HepG2 (cell line): ENCODE results near the gene YPEL4. TPM values are rescaled to one million over a fixed set of nuclear protein-coding genes. Genes with fewer than 3 reads are reported as not detected.

ENCODE experiments used
- ARNT2 ChIP-seq: sonication (generic); formaldehyde crosslinking; IDR thresholded peaks from 2 replicates; pipeline ENCODE4 v1.8.0; 2022; ENCODE audit warnings: mild to moderate bottlenecking, low read depth, missing genetic modification reagents, moderate library complexity
- CENPX ChIP-seq: sonication (generic); formaldehyde crosslinking; IDR thresholded peaks from 2 replicates; pipeline ENCODE4 v1.9.0; 2021; ENCODE audit warnings: mild to moderate bottlenecking, missing genetic modification reagents, moderate library complexity
- DRAP1 ChIP-seq: IDR thresholded peaks from 2 replicates; pipeline ENCODE4 v1.6.1; 2016; ENCODE audit warnings: missing genetic modification reagents, missing compliant biosample characterization
- DZIP1 ChIP-seq: sonication (generic); formaldehyde crosslinking; IDR thresholded peaks from 2 replicates; pipeline ENCODE4 v1.5.0; 2020; ENCODE audit warnings: mild to moderate bottlenecking, missing genetic modification reagents
- FIP1L1 ChIP-seq: fragments of 200-400 bp; formaldehyde crosslinking; IDR thresholded peaks from 2 replicates; pipeline ENCODE4 v1.6.1; 2018; ENCODE audit warnings: low read depth, mild to moderate bottlenecking, low read length, moderate library complexity, borderline replicate concordance; ENCODE audit not compliant: insufficient read depth
- FOXM1 ChIP-seq: sonication (generic); formaldehyde crosslinking; IDR thresholded peaks from 2 replicates; pipeline ENCODE4 v1.5.0; 2020; ENCODE audit warnings: missing genetic modification reagents
- GATAD2A ChIP-seq: IDR thresholded peaks from 2 replicates; pipeline ENCODE4 v1.6.1; 2016
- IKZF1 ChIP-seq: fragments of 450-650 bp; IDR thresholded peaks from 2 replicates; pipeline ENCODE4 v1.7.1; 2016
- MZF1 ChIP-seq: sonication (generic); formaldehyde crosslinking; IDR thresholded peaks from 2 replicates; pipeline ENCODE4 v1.8.1; 2023; ENCODE audit warnings: mild to moderate bottlenecking, missing genetic modification reagents, borderline replicate concordance
- NRL ChIP-seq: sonication (generic); formaldehyde crosslinking; IDR thresholded peaks from 2 replicates; pipeline ENCODE4 v1.5.0; 2020; ENCODE audit warnings: missing genetic modification reagents, mild to moderate bottlenecking, moderate library complexity, borderline replicate concordance
- PITX1 ChIP-seq: sonication (generic); formaldehyde crosslinking; IDR thresholded peaks from 2 replicates; pipeline ENCODE4 v1.5.1; 2020; ENCODE audit warnings: mild to moderate bottlenecking, missing genetic modification reagents
- PRMT3 ChIP-seq: sonication (generic); formaldehyde crosslinking; IDR thresholded peaks from 2 replicates; pipeline ENCODE4 v1.8.1; 2022; ENCODE audit warnings: low read depth, mild to moderate bottlenecking, moderate library complexity, missing genetic modification reagents, borderline replicate concordance
- TEF ChIP-seq: sonication (generic); formaldehyde crosslinking; IDR thresholded peaks from 2 replicates; pipeline ENCODE4 v1.5.0; 2020; ENCODE audit warnings: missing genetic modification reagents
- ZBTB25 ChIP-seq: IDR thresholded peaks from 2 replicates; pipeline ENCODE4 v1.6.1; 2018; ENCODE audit warnings: missing genetic modification reagents
- ZBTB42 ChIP-seq: sonication (generic); formaldehyde crosslinking; IDR thresholded peaks from 2 replicates; pipeline ENCODE4 v1.5.0; 2020; ENCODE audit warnings: mild to moderate bottlenecking, missing genetic modification reagents
- ZNF124 ChIP-seq: sonication (generic); formaldehyde crosslinking; IDR thresholded peaks from 2 replicates; pipeline ENCODE4 v1.4.0; 2020; ENCODE audit warnings: missing genetic modification reagents
- ZNF335 ChIP-seq: sonication (generic); formaldehyde crosslinking; IDR thresholded peaks from 2 replicates; pipeline ENCODE4 v1.4.0; 2020; ENCODE audit warnings: missing genetic modification reagents
- ZNF503 ChIP-seq: sonication (generic); formaldehyde crosslinking; IDR thresholded peaks from 2 replicates; pipeline ENCODE4 v1.4.0; 2020; ENCODE audit warnings: missing genetic modification reagents
- ZNF543 ChIP-seq: sonication (generic); formaldehyde crosslinking; IDR thresholded peaks from 2 replicates; pipeline ENCODE4 v1.4.0; 2020; ENCODE audit warnings: mild to moderate bottlenecking, missing genetic modification reagents
- ZNF737 ChIP-seq: sonication (generic); formaldehyde crosslinking; IDR thresholded peaks from 2 replicates; pipeline ENCODE4 v1.5.0; 2020; ENCODE audit warnings: missing genetic modification reagents, mild to moderate bottlenecking, borderline replicate concordance
- ZNF800 ChIP-seq: sonication (generic); formaldehyde crosslinking; IDR thresholded peaks from 2 replicates; pipeline ENCODE4 v1.4.0; 2020; ENCODE audit warnings: missing genetic modification reagents
- polyA plus RNA-seq, 8 experiments: library from polyadenylated mRNA; depleted of rRNA in 3 of 8; stranded (reverse) in 7 of 8; unstranded in 1 of 8; fragments of >200 nt; fragmentation: Illumina TruSeq in 4 of 8; extraction: Trizol in 4 of 8; gene quantifications; 2 replicates each; pipeline versions ENCODE4 v1.2.1 to v1.2.3, GENCODE V29; 2011 to 2016; ENCODE audit warnings: low read depth in 4 of 8, missing spikeins in 1 of 8, mixed read lengths in 1 of 8; ENCODE audit not compliant: insufficient read depth in 1 of 8
- total RNA-seq, 5 experiments: library from RNA; depleted of rRNA; stranded (reverse); fragments of >200 nt; fragmentation: Illumina TruSeq; extraction: Trizol; gene quantifications; 2 replicates each; pipeline ENCODE4 v1.2.3, GENCODE V29; 2016; ENCODE audit warnings: low read depth in 1 of 5

YPEL4 gene
- total and polyA plus RNA-seq, 2 of the 13 experiments (the other 11 are each of a cell fraction or from before 2014, with no cell fraction given): 0.04 TPM; not detected in 1

GRCh38 chr11:57667736-57668433 is 18.2 kb upstream of the YPEL4 start, which contains the start of gene ZDHHC5 (continued):
- TF ChIP-seq DRAP1 (CRISPR knock-in tag): no peak; the same call in 1 of the 2 replicates
- TF ChIP-seq FIP1L1: no peak
- no peak for TF ChIP-seq PITX1 (CRISPR knock-in tag)
- no peak for TF ChIP-seq ZNF737 (CRISPR knock-in tag)
- no peak for TF ChIP-seq CENPX (CRISPR knock-in tag)
- peak; percentile 96 for TF ChIP-seq ARNT2
- no peak for TF ChIP-seq ZBTB42 (CRISPR knock-in tag)
- TF ChIP-seq ZNF503: no peak
- TF ChIP-seq NRL (CRISPR knock-in tag): no peak
- no peak for TF ChIP-seq GATAD2A (CRISPR knock-in tag)
- 0 out of 2 replicates have a peak, but pooled peaks have one; percentile 62 for TF ChIP-seq PRMT3 (CRISPR knock-in tag)
- TF ChIP-seq ZNF335 (CRISPR knock-in tag): 0 out of 2 replicates have a peak, but pooled peaks have one; percentile 15
- peak; percentile 64; the same call in 1 of the 2 replicates for TF ChIP-seq ZNF543 (CRISPR knock-in tag)
- no peak for TF ChIP-seq DZIP1 (CRISPR knock-in tag)
- no peak for TF ChIP-seq FOXM1
- TF ChIP-seq ZNF800 (CRISPR knock-in tag): no peak
- no peak for TF ChIP-seq TEF (CRISPR knock-in tag)
- no peak for TF ChIP-seq IKZF1
- no peak for TF ChIP-seq MZF1 (CRISPR knock-in tag)
- no peak for TF ChIP-seq ZNF124 (CRISPR knock-in tag)
- peak; percentile 99 for TF ChIP-seq ZBTB25 (CRISPR knock-in tag)
